ENCODE results near the gene KCNH2.

GRCh38 chr7:150917969-150918368 is 60.2 kb downstream of the KCNH2 start:
- TF ChIP-seq CTCF (IDR thresholded peaks at IDR 0.05; ENCODE audit: poor library complexity) (no peak), EZH2 (IDR thresholded peaks at IDR 0.05; ENCODE audit: borderline replicate concordance) (no peak)

All from hepatocyte (in vitro differentiated cells).